ENCODE measurements around the gene OR10H3. TPM values are rescaled to one million over a fixed set of nuclear protein-coding genes. Genes with fewer than 3 reads are reported as not detected.

The OR10H3 gene
- total RNA-seq, 1 donor from 2014 or later, result not detected

GRCh38 chr19:15776264-15776663, 38.5 kb downstream of the OR10H3 start:
- Mint-ChIP-seq H3K36me3 (ENCODE audit: insufficient read depth) (peaks cover 5% of the 10 kb centered on the region), H3K9me3 (ENCODE audit: low read depth) (peaks cover 56% of the 10 kb centered on the region)

GRCh38 chr19:15776991-15777970, 39.5 kb downstream of the OR10H3 start:
- H3K4me3 Mint-ChIP-seq (ENCODE audit: low read depth), result no peak overlapping the region
- peaks cover 53% of the 10 kb centered on the region for H3K9me3 Mint-ChIP-seq (ENCODE audit: low read depth)
- H3K36me3 Mint-ChIP-seq (ENCODE audit: insufficient read depth), result peaks cover 5% of the 10 kb centered on the region
- H3K27ac Mint-ChIP-seq, result no peak overlapping the region
- no peak for TF ChIP-seq CTCF (IDR thresholded peaks at IDR 0.05; ENCODE audit: unreplicated experiment)
- no peaks in the 10 kb centered on the region for H3K4me1 Mint-ChIP-seq (ENCODE audit: low read depth)
- DNase-seq (ENCODE audit: low spot score, unreplicated experiment), result no peak
- H3K27me3 Mint-ChIP-seq, result no peaks in the 10 kb centered on the region

More at GRCh38 chr19:15776264-15776663, 38.5 kb downstream of the OR10H3 start:
- Mint-ChIP-seq H3K4me3 (ENCODE audit: low read depth) (no peak overlapping the region), H3K27me3 (no peaks in the 10 kb centered on the region), H3K4me1 (ENCODE audit: low read depth) (no peaks in the 10 kb centered on the region), H3K27ac (no peak overlapping the region)
- TF ChIP-seq CTCF (IDR thresholded peaks at IDR 0.05; ENCODE audit: unreplicated experiment), result no peak
- no peak for DNase-seq (ENCODE audit: low spot score, unreplicated experiment)

- peaks cover 3% of the 10 kb centered on the region for H3K36me3 Mint-ChIP-seq (ENCODE audit: insufficient read depth)
- DNase-seq (ENCODE audit: low spot score, unreplicated experiment), result no peak
- TF ChIP-seq CTCF (IDR thresholded peaks at IDR 0.05; ENCODE audit: unreplicated experiment), result no peak
- no peaks in the 10 kb centered on the region for H3K4me1 Mint-ChIP-seq (ENCODE audit: low read depth)
- no peak overlapping the region for H3K27ac Mint-ChIP-seq
- H3K4me3 Mint-ChIP-seq (ENCODE audit: low read depth), result no peak overlapping the region
- no peaks in the 10 kb centered on the region for H3K27me3 Mint-ChIP-seq
- H3K9me3 Mint-ChIP-seq (ENCODE audit: low read depth), result peaks cover 43% of the 10 kb centered on the region
Observed at GRCh38 chr19:15779756-15780476, 42.1 kb downstream of the OR10H3 start.

- DNase-seq (ENCODE audit: low spot score, unreplicated experiment), result no peak
- H3K27me3 Mint-ChIP-seq, result no peaks in the 10 kb centered on the region
- no peak for TF ChIP-seq CTCF (IDR thresholded peaks at IDR 0.05; ENCODE audit: unreplicated experiment)
- no peak overlapping the region for H3K4me3 Mint-ChIP-seq (ENCODE audit: low read depth)
- H3K9me3 Mint-ChIP-seq (ENCODE audit: low read depth), result peaks cover 35% of the 10 kb centered on the region
- peaks cover 3% of the 10 kb centered on the region for H3K36me3 Mint-ChIP-seq (ENCODE audit: insufficient read depth)
- no peaks in the 10 kb centered on the region for H3K4me1 Mint-ChIP-seq (ENCODE audit: low read depth)
- H3K27ac Mint-ChIP-seq, result no peak overlapping the region
Observed at GRCh38 chr19:15780610-15781418, 43.0 kb downstream of the OR10H3 start.

- no peak overlapping the region for H3K27ac Mint-ChIP-seq
- H3K9me3 Mint-ChIP-seq (ENCODE audit: low read depth), result peaks cover 29% of the 10 kb centered on the region
Observed at GRCh38 chr19:15781661-15782060, 43.9 kb downstream of the OR10H3 start.

More at GRCh38 chr19:15781661-15782060, 43.9 kb downstream of the OR10H3 start:
- DNase-seq (ENCODE audit: low spot score, unreplicated experiment), result no peak
- TF ChIP-seq CTCF (IDR thresholded peaks at IDR 0.05; ENCODE audit: unreplicated experiment), result no peak
- no peaks in the 10 kb centered on the region for H3K4me1 Mint-ChIP-seq (ENCODE audit: low read depth)
- no peak overlapping the region for H3K4me3 Mint-ChIP-seq (ENCODE audit: low read depth)
- no peaks in the 10 kb centered on the region for H3K27me3 Mint-ChIP-seq
- H3K36me3 Mint-ChIP-seq (ENCODE audit: insufficient read depth), result peaks cover 3% of the 10 kb centered on the region

Measured in progenitor cell of endocrine pancreas (in vitro differentiated cells).